ENCODE results near the gene LMF1. TPM values are rescaled to one million over a fixed set of nuclear protein-coding genes. Genes with fewer than 3 reads are reported as not detected.

LMF1 gene
- total RNA-seq, 1 donor from 2014 or later, result 21.4 TPM

- Mint-ChIP-seq H3K27ac (no peak overlapping the region), H3K27me3 (no peaks in the 10 kb centered on the region)
Measured at GRCh38 chr16:898216-898615, 72.6 kb downstream of the LMF1 start.

GRCh38 chr16:897701-898100, 73.1 kb downstream of the LMF1 start:
- Mint-ChIP-seq H3K27ac (no peak overlapping the region), H3K9me3 (no peaks in the 10 kb centered on the region), H3K4me3 (no peak overlapping the region), H3K4me1 (ENCODE audit: unreplicated experiment) (peaks cover 14% of the 10 kb centered on the region), H3K27me3 (no peaks in the 10 kb centered on the region), H3K36me3 (no peaks in the 10 kb centered on the region)
- DNase-seq (ENCODE audit: extremely low spot score, unreplicated experiment), result no peak
- no peak for TF ChIP-seq CTCF (conservative IDR thresholded peaks at IDR 0.05)

More at GRCh38 chr16:898216-898615, 72.6 kb downstream of the LMF1 start:
- TF ChIP-seq CTCF (conservative IDR thresholded peaks at IDR 0.05), result no peak
- no peaks in the 10 kb centered on the region for H3K9me3 Mint-ChIP-seq
- DNase-seq (ENCODE audit: extremely low spot score, unreplicated experiment), result no peak
- peaks cover 14% of the 10 kb centered on the region for H3K4me1 Mint-ChIP-seq (ENCODE audit: unreplicated experiment)
- no peak overlapping the region for H3K4me3 Mint-ChIP-seq
- no peaks in the 10 kb centered on the region for H3K36me3 Mint-ChIP-seq

GRCh38 chr16:897200-897543, 73.6 kb downstream of the LMF1 start:
- Mint-ChIP-seq H3K4me1 (ENCODE audit: unreplicated experiment) (peaks cover 14% of the 10 kb centered on the region), H3K27me3 (no peaks in the 10 kb centered on the region), H3K9me3 (no peaks in the 10 kb centered on the region), H3K27ac (no peak overlapping the region), H3K4me3 (no peak overlapping the region), H3K36me3 (no peaks in the 10 kb centered on the region)
- no peak for TF ChIP-seq CTCF (conservative IDR thresholded peaks at IDR 0.05)
- DNase-seq (ENCODE audit: extremely low spot score, unreplicated experiment), result no peak

GRCh38 chr16:896261-897199, 74.3 kb downstream of the LMF1 start:
- no peak overlapping the region for H3K4me3 Mint-ChIP-seq
- TF ChIP-seq CTCF (conservative IDR thresholded peaks at IDR 0.05), result no peak
- H3K4me1 Mint-ChIP-seq (ENCODE audit: unreplicated experiment), result peaks cover 14% of the 10 kb centered on the region
- H3K27me3 Mint-ChIP-seq, result no peaks in the 10 kb centered on the region
- no peak overlapping the region for H3K27ac Mint-ChIP-seq
- no peak for DNase-seq (ENCODE audit: extremely low spot score, unreplicated experiment)
- no peaks in the 10 kb centered on the region for H3K36me3 Mint-ChIP-seq
- no peaks in the 10 kb centered on the region for H3K9me3 Mint-ChIP-seq

- peaks cover 14% of the 10 kb centered on the region for H3K4me1 Mint-ChIP-seq (ENCODE audit: unreplicated experiment)
Measured at GRCh38 chr16:895371-895770, 75.4 kb downstream of the LMF1 start.

More at GRCh38 chr16:895371-895770, 75.4 kb downstream of the LMF1 start:
- H3K27ac Mint-ChIP-seq, result no peak overlapping the region
- no peaks in the 10 kb centered on the region for H3K36me3 Mint-ChIP-seq
- DNase-seq (ENCODE audit: extremely low spot score, unreplicated experiment), result no peak
- H3K9me3 Mint-ChIP-seq, result no peaks in the 10 kb centered on the region
- no peaks in the 10 kb centered on the region for H3K27me3 Mint-ChIP-seq
- TF ChIP-seq CTCF (conservative IDR thresholded peaks at IDR 0.05), result no peak
- H3K4me3 Mint-ChIP-seq, result no peak overlapping the region
